Measurements from ENCODE around the gene CENPW. TPM values are rescaled to one million over a fixed set of nuclear protein-coding genes. Genes with fewer than 3 reads are reported as not detected.

The CENPW gene
- 12.8 and 21.0 TPM in 2 replicates for total RNA-seq (2014; rRNA removed; shearing (Covaris generic))

- DNase-seq (ENCODE audit: low spot score), result peak; percentile 94
These were observed at the start of gene CENPW for GRCh38 chr6:126339796-126340609. Gene CENPW (plus strand): TSS chr6:126340115. CDS start chr6:126340274, 159 bp downstream.

- no peak for DNase-seq (ENCODE audit: low spot score)
These were observed 45.9 kb upstream of the CENPW start for GRCh38 chr6:126293891-126294524.

- no peak for DNase-seq (ENCODE audit: low spot score)
These were observed 39.8 kb upstream of the CENPW start for GRCh38 chr6:126300126-126300525.

GRCh38 chr6:126300735-126301134, 39.2 kb upstream of the CENPW start:
- DNase-seq (ENCODE audit: low spot score), result no peak

GRCh38 chr6:126302191-126302590, 37.7 kb upstream of the CENPW start:
- peak; percentile 9 for DNase-seq (ENCODE audit: low spot score)

GRCh38 chr6:126307849-126308248, 32.1 kb upstream of the CENPW start:
- no peak for DNase-seq (ENCODE audit: low spot score)

- DNase-seq (ENCODE audit: low spot score), result no peak
These were observed 31.6 kb upstream of the CENPW start for GRCh38 chr6:126308362-126308761.

- DNase-seq (ENCODE audit: low spot score), result peak; percentile 54
These were observed 27.8 kb upstream of the CENPW start for GRCh38 chr6:126312013-126312665.

- DNase-seq (ENCODE audit: low spot score), result no peak
These were observed 26.0 kb upstream of the CENPW start for GRCh38 chr6:126313941-126314340.

GRCh38 chr6:126318797-126319196, 21.1 kb upstream of the CENPW start:
- no peak for DNase-seq (ENCODE audit: low spot score)

GRCh38 chr6:126333729-126334128, 6.2 kb upstream of the CENPW start:
- no peak for DNase-seq (ENCODE audit: low spot score)

- DNase-seq (ENCODE audit: low spot score), result peak; percentile 15
These were observed 4.7 kb upstream of the CENPW start for GRCh38 chr6:126335210-126335609.

GRCh38 chr6:126337323-126337722, 2.6 kb upstream of the CENPW start:
- no peak for DNase-seq (ENCODE audit: low spot score)

GRCh38 chr6:126341126-126341525, 1.2 kb downstream of the CENPW start:
- peak; percentile 7 for DNase-seq (ENCODE audit: low spot score)

GRCh38 chr6:126344181-126344580, 4.3 kb downstream of the CENPW start:
- DNase-seq (ENCODE audit: low spot score), result no peak

GRCh38 chr6:126351960-126352359, 12.0 kb downstream of the CENPW start:
- no peak for DNase-seq (ENCODE audit: low spot score)

- no peak for DNase-seq (ENCODE audit: low spot score)
These were observed 12.6 kb downstream of the CENPW start for GRCh38 chr6:126352514-126352913.

GRCh38 chr6:126356526-126356925, 16.6 kb downstream of the CENPW start:
- no peak for DNase-seq (ENCODE audit: low spot score)

- no peak for DNase-seq (ENCODE audit: low spot score)
These were observed 20.1 kb downstream of the CENPW start for GRCh38 chr6:126359936-126360537.

GRCh38 chr6:126361832-126362440, 22.0 kb downstream of the CENPW start:
- no peak for DNase-seq (ENCODE audit: low spot score)

- DNase-seq (ENCODE audit: low spot score), result no peak
These were observed 27.9 kb downstream of the CENPW start for GRCh38 chr6:126367849-126368248.

- DNase-seq (ENCODE audit: low spot score), result no peak
These were observed 32.7 kb downstream of the CENPW start for GRCh38 chr6:126372626-126373025.
